Right atrium auricular region (tissue), 2 donors: ENCODE results near the gene COL13A1. TPM values are rescaled to one million over a fixed set of nuclear protein-coding genes. Genes with fewer than 3 reads are reported as not detected.

Source experiments
- DNase-seq: peaks from one replicate; pipeline ENCODE4 v3.0.0-alpha.2; 2019; ENCODE audit warnings: low spot score
- H3K27ac ChIP-seq, 2 donors: fragments of 200-600 bp; sonication (generic); 1 replicate in 1 of 2; 2 replicates in 1 of 2; pipeline ENCODE4 v1.5.1; 2016 to 2019
- H3K27me3 ChIP-seq, 2 donors: fragments of 200-600 bp; sonication (generic); one replicate each; pipeline versions ENCODE4 v1.5.1 to v1.6.0; 2017 to 2019
- H3K36me3 ChIP-seq: fragments of 200-600 bp; sonication (generic); one replicate; pipeline ENCODE4 v1.5.1; 2016
- H3K4me1 ChIP-seq, 2 donors: fragments of 200-600 bp; sonication (generic); one replicate each; pipeline versions ENCODE4 v1.5.1 to v1.6.0; 2017 to 2019
- H3K4me3 ChIP-seq, 2 donors: fragments of 200-600 bp; sonication (generic); 1 replicate in 1 of 2; 2 replicates in 1 of 2; pipeline ENCODE4 v1.5.1; 2017 to 2019; ENCODE audit warnings: mild to moderate bottlenecking in 1 of 2, moderate library complexity in 1 of 2
- H3K9me3 ChIP-seq, 2 donors: fragments of 200-600 bp; sonication (generic); one replicate each; pipeline ENCODE4 v1.5.1; 2019
- total RNA-seq, 2 donors: library from RNA; depleted of rRNA; stranded (reverse); fragments of >200 nt; gene quantifications; one replicate each; pipeline ENCODE4 v1.1.0, GENCODE V29; 2016
- TF ChIP-seq, protein P1 (sequence below), 2 donors: fragments of 200-600 bp; sonication (generic); IDR thresholded peaks; one replicate each; pipeline ENCODE4 v1.5.1; 2019; ENCODE audit warnings: antibody characterized with exemption in 2 of 2

COL13A1 gene
- total RNA-seq, 2 donors from 2014 or later = 5.7 to 11.8 TPM

DNA sequence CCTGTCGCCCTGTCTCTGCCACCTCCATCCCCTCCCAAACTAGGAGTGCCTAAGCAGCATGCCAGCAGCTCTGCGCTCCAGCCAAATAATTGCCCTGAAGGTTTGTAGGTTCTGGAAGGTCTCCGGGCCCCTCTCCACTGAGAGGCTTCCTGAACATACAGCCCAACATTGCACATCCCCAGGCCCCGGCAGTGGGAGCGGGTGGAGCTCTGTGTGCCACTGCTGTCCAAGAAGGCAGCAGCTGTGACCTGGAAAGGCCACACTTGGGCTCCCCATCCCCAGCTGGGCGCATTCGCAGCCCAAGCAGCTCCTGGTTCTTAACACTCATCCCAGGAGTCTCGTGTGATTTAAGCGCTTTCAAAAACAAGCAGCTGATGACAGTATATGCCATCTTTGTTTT, 95.7 kb downstream of the COL13A1 start:
- DNase-seq = no peak
- Histone ChIP-seq H3K4me1 (peaks cover 0 to 25% of the 10 kb centered on the region in 2 donors), H3K4me3 (no peak overlapping the region), H3K27ac (no peak overlapping the region), H3K9me3 (no peaks in the 10 kb centered on the region), H3K27me3 (no peaks in the 10 kb centered on the region), H3K36me3 (no peaks in the 10 kb centered on the region)
- TF ChIP-seq, protein P1, sequence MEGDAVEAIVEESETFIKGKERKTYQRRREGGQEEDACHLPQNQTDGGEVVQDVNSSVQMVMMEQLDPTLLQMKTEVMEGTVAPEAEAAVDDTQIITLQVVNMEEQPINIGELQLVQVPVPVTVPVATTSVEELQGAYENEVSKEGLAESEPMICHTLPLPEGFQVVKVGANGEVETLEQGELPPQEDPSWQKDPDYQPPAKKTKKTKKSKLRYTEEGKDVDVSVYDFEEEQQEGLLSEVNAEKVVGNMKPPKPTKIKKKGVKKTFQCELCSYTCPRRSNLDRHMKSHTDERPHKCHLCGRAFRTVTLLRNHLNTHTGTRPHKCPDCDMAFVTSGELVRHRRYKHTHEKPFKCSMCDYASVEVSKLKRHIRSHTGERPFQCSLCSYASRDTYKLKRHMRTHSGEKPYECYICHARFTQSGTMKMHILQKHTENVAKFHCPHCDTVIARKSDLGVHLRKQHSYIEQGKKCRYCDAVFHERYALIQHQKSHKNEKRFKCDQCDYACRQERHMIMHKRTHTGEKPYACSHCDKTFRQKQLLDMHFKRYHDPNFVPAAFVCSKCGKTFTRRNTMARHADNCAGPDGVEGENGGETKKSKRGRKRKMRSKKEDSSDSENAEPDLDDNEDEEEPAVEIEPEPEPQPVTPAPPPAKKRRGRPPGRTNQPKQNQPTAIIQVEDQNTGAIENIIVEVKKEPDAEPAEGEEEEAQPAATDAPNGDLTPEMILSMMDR (IDR thresholded peaks at IDR 0.05) = no peak

DNA sequence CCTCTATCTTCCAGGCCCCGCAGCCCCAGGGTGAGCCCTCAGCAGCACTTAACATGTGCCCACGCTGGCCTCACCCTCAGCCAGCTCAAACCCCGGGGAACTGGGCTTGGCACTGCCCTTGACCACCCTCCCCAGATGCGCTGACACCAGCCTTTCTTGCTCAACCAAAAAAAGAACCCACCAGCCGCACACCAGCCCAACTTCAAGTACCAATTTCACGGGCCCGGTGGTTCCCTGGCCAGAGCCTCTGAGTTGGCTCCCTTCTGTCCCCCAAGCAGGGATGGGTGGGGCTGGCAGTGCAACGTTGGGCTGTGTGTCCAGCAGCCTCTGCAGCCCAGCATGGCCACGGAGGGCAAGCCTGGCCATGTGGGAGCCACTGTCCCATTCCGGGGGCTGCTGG, 96.3 kb downstream of the COL13A1 start:
- TF ChIP-seq, protein P1 (IDR thresholded peaks at IDR 0.05) = no peak
- Histone ChIP-seq H3K36me3 (no peaks in the 10 kb centered on the region), H3K4me1 (peaks cover 0 to 25% of the 10 kb centered on the region in 2 donors), H3K27me3 (no peaks in the 10 kb centered on the region), H3K27ac (no peak overlapping the region), H3K9me3 (no peaks in the 10 kb centered on the region), H3K4me3 (no peak overlapping the region)
- DNase-seq = no peak

DNA sequence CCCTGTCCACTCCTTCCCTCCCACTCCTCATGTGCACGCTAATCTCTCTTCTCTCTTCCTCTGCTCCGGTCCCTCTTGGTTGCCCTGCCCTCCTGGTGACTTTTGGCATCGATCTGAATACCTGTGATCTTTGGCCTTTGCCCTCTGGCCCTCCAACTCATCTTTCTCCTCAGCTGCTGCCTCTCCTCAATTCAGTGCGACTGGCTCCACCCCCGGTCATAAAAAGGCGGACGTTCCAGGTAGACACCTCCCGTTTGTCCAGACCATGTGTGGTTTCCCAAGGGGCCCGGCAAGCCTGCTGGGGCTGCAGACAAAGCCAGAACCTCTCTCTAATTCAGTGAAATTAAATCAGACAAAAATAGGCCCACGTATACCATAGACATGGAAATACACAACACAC, 96.8 kb downstream of the COL13A1 start:
- TF ChIP-seq, protein P1 (IDR thresholded peaks at IDR 0.05) = no peak
- Histone ChIP-seq H3K9me3 (no peaks in the 10 kb centered on the region), H3K4me3 (no peak overlapping the region), H3K27me3 (no peaks in the 10 kb centered on the region), H3K27ac (no peak overlapping the region), H3K4me1 (peaks cover 0 to 25% of the 10 kb centered on the region in 2 donors), H3K36me3 (no peaks in the 10 kb centered on the region)
- DNase-seq = no peak

DNA sequence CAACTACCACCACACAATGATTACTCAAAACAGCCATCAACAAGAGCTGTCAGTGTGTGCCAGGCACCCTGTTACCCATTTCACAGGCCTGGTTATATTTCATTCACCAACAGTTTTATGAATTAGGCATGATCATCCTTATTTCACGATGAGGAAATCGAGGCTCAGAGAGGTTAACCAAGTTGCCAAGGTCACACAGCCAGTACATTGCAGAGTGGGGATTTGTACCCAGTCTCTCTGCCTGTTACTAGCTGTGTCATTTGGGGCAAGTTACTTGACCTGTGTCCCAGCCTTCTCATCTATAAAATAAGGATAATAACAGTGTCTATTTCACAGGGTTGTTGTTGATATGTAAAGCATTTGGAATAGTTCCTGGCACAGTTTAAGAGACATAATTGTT, 97.2 kb downstream of the COL13A1 start:
- Histone ChIP-seq H3K36me3 (no peaks in the 10 kb centered on the region), H3K4me1 (peaks cover 0 to 25% of the 10 kb centered on the region in 2 donors), H3K27me3 (no peaks in the 10 kb centered on the region), H3K27ac (no peak overlapping the region), H3K9me3 (no peaks in the 10 kb centered on the region), H3K4me3 (no peak overlapping the region)
- TF ChIP-seq, protein P1 (IDR thresholded peaks at IDR 0.05) = no peak
- no peak for DNase-seq

DNA sequence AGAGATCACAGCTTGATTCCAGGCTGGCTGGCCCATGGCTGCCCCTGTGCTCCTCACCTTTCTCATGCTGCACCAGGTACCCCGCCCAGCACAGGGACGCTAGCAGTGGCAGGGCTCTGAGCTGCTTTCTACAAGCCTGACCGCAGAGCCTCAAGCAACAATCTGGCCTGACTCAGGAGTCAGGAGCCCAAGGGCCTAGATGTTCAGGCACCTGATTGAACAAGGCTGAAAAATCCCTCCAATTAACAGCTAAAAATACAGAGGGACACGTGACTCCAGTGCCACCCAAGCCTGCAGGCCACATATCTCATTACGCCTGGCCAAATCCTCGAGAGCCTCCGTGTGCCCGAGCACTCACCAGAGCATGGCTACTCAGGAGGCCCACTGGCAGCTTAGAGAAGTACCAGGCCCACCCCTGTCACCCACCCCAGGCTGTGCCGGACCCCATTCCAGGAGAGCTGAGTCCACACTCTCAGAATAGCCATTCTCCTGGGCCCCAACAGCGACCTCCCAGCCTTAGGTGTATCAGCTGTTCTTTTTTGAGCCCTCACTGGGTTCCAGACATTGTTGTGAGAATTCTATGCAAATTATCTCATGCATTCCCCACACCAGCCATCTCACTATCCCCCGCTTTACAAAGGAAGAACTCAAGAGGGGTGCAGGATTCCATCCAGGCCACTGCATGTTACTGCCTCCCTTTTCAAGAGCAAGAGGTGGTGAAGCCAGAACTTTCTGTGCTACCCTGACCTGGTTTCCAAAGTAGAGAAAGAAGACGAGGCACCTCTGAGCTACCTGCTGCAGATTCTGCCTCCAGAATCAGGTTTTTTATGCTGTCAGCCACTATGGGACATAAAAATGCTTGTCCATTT, 98.3 kb downstream of the COL13A1 start:
- H3K27ac ChIP-seq = no peak overlapping the region
- DNase-seq = no peak
- no peaks in the 10 kb centered on the region for H3K27me3 ChIP-seq
- H3K4me3 ChIP-seq = no peak overlapping the region
- no peaks in the 10 kb centered on the region for H3K9me3 ChIP-seq
- TF ChIP-seq, protein P1 (IDR thresholded peaks at IDR 0.05) = no peak
- no peaks in the 10 kb centered on the region for H3K36me3 ChIP-seq
- peaks cover 0 to 25% of the 10 kb centered on the region in 2 donors for H3K4me1 ChIP-seq
